ENCODE measurements around the gene NHERF2.

DNA sequence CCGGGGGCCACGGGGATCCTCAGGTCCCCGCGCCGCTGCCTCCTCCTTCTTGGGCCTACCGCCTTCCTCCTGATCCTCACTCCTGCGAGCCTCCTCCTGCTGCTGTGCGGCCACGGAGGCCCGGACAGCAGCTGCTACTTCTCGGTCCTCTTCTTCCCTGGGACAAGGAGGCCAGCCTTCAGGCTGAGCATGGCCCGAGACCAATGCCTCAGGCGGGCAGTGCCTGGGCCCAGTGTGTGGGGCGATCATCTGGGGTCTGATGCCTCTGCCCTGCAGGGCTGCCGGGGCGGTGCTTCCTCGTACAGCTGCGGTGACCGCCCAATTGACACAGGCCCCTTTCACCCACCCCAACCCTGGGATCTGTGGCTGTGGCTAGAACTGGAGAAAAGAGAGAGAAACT, 25.7 kb upstream of the NHERF2 start:
- no peak for TF ChIP-seq POLR2A (IDR thresholded peaks at IDR 0.05)
- TF ChIP-seq, protein P1, sequence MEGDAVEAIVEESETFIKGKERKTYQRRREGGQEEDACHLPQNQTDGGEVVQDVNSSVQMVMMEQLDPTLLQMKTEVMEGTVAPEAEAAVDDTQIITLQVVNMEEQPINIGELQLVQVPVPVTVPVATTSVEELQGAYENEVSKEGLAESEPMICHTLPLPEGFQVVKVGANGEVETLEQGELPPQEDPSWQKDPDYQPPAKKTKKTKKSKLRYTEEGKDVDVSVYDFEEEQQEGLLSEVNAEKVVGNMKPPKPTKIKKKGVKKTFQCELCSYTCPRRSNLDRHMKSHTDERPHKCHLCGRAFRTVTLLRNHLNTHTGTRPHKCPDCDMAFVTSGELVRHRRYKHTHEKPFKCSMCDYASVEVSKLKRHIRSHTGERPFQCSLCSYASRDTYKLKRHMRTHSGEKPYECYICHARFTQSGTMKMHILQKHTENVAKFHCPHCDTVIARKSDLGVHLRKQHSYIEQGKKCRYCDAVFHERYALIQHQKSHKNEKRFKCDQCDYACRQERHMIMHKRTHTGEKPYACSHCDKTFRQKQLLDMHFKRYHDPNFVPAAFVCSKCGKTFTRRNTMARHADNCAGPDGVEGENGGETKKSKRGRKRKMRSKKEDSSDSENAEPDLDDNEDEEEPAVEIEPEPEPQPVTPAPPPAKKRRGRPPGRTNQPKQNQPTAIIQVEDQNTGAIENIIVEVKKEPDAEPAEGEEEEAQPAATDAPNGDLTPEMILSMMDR (IDR thresholded peaks at IDR 0.05), result no peak
